Measurements from ENCODE around the gene JOSD2. TPM values are rescaled to one million over a fixed set of nuclear protein-coding genes. Genes with fewer than 3 reads are reported as not detected.

JOSD2 gene
- total RNA-seq, 2 donors from 2014 or later: 11.6 to 34.7 TPM

DNA sequence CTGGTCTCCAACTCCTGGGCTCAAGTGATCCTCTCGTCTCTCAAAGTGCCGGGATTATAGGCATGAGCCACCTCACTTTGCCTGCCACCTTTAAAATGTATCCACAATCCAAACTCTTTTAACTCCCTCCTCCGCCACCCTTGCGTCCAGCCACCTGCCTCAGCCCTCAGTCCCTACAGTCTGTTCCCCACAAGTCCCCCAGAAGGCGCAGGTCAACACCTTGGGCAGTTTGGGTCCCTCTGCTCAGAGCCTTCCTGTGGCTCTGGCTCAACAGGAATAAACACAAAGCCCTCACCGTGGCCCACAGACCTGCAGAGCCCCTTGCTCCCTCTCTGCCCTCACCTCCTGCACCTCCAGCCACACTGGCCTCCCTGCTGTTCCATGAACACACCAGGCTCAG, 42.2 kb downstream of the JOSD2 start:
- no peaks in the 10 kb centered on the region for H3K4me1 ChIP-seq (ENCODE audit: control insufficient read depth in 1 of 2, low read depth in 2 of 2)
- no peaks in the 10 kb centered on the region for H3K36me3 ChIP-seq
- TF ChIP-seq, protein P1, sequence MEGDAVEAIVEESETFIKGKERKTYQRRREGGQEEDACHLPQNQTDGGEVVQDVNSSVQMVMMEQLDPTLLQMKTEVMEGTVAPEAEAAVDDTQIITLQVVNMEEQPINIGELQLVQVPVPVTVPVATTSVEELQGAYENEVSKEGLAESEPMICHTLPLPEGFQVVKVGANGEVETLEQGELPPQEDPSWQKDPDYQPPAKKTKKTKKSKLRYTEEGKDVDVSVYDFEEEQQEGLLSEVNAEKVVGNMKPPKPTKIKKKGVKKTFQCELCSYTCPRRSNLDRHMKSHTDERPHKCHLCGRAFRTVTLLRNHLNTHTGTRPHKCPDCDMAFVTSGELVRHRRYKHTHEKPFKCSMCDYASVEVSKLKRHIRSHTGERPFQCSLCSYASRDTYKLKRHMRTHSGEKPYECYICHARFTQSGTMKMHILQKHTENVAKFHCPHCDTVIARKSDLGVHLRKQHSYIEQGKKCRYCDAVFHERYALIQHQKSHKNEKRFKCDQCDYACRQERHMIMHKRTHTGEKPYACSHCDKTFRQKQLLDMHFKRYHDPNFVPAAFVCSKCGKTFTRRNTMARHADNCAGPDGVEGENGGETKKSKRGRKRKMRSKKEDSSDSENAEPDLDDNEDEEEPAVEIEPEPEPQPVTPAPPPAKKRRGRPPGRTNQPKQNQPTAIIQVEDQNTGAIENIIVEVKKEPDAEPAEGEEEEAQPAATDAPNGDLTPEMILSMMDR (IDR thresholded peaks at IDR 0.05): no peak
- no peak overlapping the region for H3K4me3 ChIP-seq
- no peaks in the 10 kb centered on the region for H3K9me3 ChIP-seq
- no peak overlapping the region for H3K27ac ChIP-seq
- no peak for ATAC-seq (ENCODE audit: insufficient number of reproducible peaks, low FRiP score, low read depth)
- H3K27me3 ChIP-seq (replicated peaks; ENCODE audit: insufficient read depth): no peaks in the 10 kb centered on the region
- DNase-seq (ENCODE audit: low spot score): no peak

DNA sequence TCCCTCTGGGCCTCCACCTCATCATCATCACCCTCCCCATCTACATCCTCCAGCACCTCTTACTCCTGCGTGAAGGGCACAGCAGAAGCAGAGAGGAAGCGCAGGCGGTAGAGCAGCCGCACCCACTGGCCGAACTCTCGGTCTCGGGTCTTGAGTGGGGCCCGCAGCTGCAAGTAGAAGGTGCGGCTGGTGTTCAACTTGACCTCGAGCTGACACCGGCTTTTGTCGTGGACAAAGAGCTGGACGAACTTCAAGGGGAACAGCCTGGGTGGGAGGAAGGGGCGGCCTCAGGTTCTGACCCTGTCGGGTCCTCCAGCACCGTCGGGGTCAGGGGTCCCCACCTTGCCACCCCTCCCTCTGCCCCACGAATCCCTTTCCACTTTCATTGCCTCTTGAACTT, 43.4 kb downstream of the JOSD2 start:
- ATAC-seq (ENCODE audit: insufficient number of reproducible peaks, low FRiP score, low read depth) (no peak), DNase-seq (ENCODE audit: low spot score) (no peak)
- H3K27me3 ChIP-seq (replicated peaks; ENCODE audit: insufficient read depth): no peaks in the 10 kb centered on the region
- no peak overlapping the region for H3K27ac ChIP-seq
- no peaks in the 10 kb centered on the region for H3K4me1 ChIP-seq (ENCODE audit: control insufficient read depth in 1 of 2, low read depth in 2 of 2)
- TF ChIP-seq, protein P1 (IDR thresholded peaks at IDR 0.05): no peak
- H3K36me3 ChIP-seq: no peaks in the 10 kb centered on the region
- H3K4me3 ChIP-seq: no peak overlapping the region
- H3K9me3 ChIP-seq: no peaks in the 10 kb centered on the region

DNA sequence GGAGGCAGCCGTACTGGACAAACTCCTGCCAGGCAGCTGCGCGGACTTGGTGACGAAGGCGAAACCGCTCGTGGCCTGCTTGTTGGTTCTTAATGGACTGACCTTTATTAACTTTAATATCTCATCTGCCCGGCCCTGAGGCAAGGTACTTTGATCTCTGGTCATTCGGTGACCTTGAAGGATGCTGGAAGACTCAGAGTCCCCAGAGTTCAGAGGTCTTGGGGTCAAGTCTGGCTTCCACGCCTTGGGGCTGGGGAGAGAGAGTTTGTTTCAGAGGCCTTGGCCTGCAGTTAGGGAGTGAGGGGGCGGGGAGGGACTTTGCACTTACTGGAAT, 44.3 kb downstream of the JOSD2 start:
- Histone ChIP-seq H3K36me3 (no peaks in the 10 kb centered on the region), H3K27me3 (replicated peaks; ENCODE audit: insufficient read depth) (no peaks in the 10 kb centered on the region)
- TF ChIP-seq, protein P1 (IDR thresholded peaks at IDR 0.05): no peak

DNA sequence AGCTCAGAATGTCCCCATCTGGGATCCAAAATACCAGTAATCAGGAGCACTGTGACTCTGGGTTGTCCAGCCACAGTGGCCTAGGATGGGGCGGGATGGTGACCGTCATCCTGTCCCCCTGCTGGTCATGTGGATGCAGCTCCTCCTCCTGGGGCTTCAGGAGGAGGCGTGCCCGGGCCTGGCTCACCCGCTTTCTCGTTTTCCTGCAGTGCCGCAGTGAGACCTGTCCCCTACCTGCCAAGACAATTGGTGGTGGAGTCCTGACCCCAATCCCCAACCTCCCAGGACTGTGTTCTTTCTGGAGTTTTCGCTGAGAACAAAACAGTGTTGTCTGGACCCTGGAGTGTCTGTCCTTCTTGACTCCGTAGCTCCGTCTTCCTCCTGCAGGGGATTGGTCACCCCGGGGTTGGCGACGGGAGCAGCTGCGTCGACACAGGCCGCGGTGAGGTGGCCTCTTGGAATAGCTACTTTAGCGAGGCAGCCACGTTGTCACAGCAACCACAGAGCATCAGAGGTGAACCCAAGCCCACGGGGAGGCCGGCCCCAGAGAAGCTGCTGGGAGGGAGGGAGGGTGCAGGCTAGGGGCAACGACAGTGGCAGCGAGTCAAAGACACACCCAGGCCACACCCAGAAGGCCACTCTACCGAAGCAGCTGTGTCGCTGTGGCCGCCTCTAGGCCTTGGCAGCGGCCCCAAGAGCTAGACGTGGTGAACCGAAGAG, 44.8 kb downstream of the JOSD2 start:
- no peak for DNase-seq (ENCODE audit: low spot score)
- no peak overlapping the region for H3K4me3 ChIP-seq
- no peaks in the 10 kb centered on the region for H3K27me3 ChIP-seq (replicated peaks; ENCODE audit: insufficient read depth)
- H3K9me3 ChIP-seq: no peaks in the 10 kb centered on the region
- no peaks in the 10 kb centered on the region for H3K4me1 ChIP-seq (ENCODE audit: control insufficient read depth in 1 of 2, low read depth in 2 of 2)
- no peak overlapping the region for H3K27ac ChIP-seq
- ATAC-seq (ENCODE audit: insufficient number of reproducible peaks, low FRiP score, low read depth): no peak
- TF ChIP-seq, protein P1 (IDR thresholded peaks at IDR 0.05): no peak
- no peaks in the 10 kb centered on the region for H3K36me3 ChIP-seq

More for the DNA sequence above, 44.3 kb downstream of the JOSD2 start:
- Histone ChIP-seq H3K4me3 (no peak overlapping the region), H3K27ac (no peak overlapping the region), H3K9me3 (no peaks in the 10 kb centered on the region), H3K4me1 (ENCODE audit: control insufficient read depth in 1 of 2, low read depth in 2 of 2) (no peaks in the 10 kb centered on the region)
- DNase-seq (ENCODE audit: low spot score) (no peak), ATAC-seq (ENCODE audit: insufficient number of reproducible peaks, low FRiP score, low read depth) (no peak)

DNA sequence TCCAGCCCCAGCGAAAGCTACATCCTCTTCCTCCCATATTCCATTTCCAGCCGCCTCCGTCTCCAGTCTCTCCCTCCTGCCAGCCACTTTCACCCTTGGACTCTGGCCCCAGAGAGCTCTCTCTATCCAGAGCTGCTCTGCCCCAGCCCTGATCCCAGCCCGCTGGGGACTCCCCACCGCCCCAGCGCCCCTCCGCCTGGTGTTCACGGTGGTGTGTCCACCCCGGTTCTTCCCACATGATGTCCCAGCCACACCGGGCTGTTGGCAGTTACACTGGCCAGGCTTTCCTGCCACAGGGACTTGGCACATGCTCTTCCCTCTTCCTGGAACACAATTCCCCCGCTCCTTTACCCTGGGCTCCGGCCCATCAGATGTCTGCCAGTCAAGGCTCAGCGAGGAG, 46.0 kb downstream of the JOSD2 start:
- Histone ChIP-seq H3K27ac (no peak overlapping the region), H3K4me3 (no peak overlapping the region), H3K9me3 (no peaks in the 10 kb centered on the region), H3K36me3 (no peaks in the 10 kb centered on the region), H3K27me3 (replicated peaks; ENCODE audit: insufficient read depth) (no peaks in the 10 kb centered on the region), H3K4me1 (ENCODE audit: control insufficient read depth in 1 of 2, low read depth in 2 of 2) (no peaks in the 10 kb centered on the region)
- TF ChIP-seq, protein P1 (IDR thresholded peaks at IDR 0.05): no peak
- ATAC-seq (ENCODE audit: insufficient number of reproducible peaks, low FRiP score, low read depth): no peak
- DNase-seq (ENCODE audit: low spot score): no peak

Data from thoracic aorta (tissue), 2 donors.